Measurements from ENCODE around the gene LITAF. TPM values are rescaled to one million over a fixed set of nuclear protein-coding genes. Genes with fewer than 3 reads are reported as not detected.
A peak's percentile ranks its signal among the peaks of the same experiment; 100 is the strongest.

Gene LITAF
- total and polyA plus RNA-seq, 7 donors = 5.0 to 60.2 (median 20.7) TPM

GRCh38 chr16:11585460-11586377 is 1.0 kb downstream of the LITAF start:
- intact Hi-C loops (cut with DNase I) = loop anchor here in 1 of 2 donors (5.0 kb wide), 1 partner anchor 57 kb away; no protein-coding TSS in a partner anchor
- ATAC-seq = peak; percentile 25 to 52 (median 45)

GRCh38 chr16:11583889-11584565 is 2.7 kb downstream of the LITAF start:
- Histone ChIP-seq H3K9me3 (no peaks in the 10 kb centered on the region), H3K4me1 (peaks cover 10% of the 10 kb centered on the region), H3K4me3 (peak overlapping the region; percentile 80), H3K36me3 (ENCODE audit: insufficient read depth in 1 of 2, low read depth in 1 of 2) (no peaks in the 10 kb centered on the region), H3K27me3 (ENCODE audit: insufficient read depth in 3 of 3, low read length in 2 of 3) (peaks cover 0 to 8% (median 5%) of the 10 kb centered on the region in 3 donors), H3K27ac (peak overlapping the region; percentile 60)
- intact Hi-C loops (cut with DNase I) = no loop called here
- TF ChIP-seq, protein P1, sequence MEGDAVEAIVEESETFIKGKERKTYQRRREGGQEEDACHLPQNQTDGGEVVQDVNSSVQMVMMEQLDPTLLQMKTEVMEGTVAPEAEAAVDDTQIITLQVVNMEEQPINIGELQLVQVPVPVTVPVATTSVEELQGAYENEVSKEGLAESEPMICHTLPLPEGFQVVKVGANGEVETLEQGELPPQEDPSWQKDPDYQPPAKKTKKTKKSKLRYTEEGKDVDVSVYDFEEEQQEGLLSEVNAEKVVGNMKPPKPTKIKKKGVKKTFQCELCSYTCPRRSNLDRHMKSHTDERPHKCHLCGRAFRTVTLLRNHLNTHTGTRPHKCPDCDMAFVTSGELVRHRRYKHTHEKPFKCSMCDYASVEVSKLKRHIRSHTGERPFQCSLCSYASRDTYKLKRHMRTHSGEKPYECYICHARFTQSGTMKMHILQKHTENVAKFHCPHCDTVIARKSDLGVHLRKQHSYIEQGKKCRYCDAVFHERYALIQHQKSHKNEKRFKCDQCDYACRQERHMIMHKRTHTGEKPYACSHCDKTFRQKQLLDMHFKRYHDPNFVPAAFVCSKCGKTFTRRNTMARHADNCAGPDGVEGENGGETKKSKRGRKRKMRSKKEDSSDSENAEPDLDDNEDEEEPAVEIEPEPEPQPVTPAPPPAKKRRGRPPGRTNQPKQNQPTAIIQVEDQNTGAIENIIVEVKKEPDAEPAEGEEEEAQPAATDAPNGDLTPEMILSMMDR (IDR thresholded peaks at IDR 0.05) = no peak
- 42 to 53% (median 46%) methylated on average over 7 of the region's 7 CpGs for WGBS, 3 donors
- ATAC-seq (no peak), DNase-seq (peak in 1 of 2 donors; percentile 0)

More at GRCh38 chr16:11585460-11586377, 1.0 kb downstream of the LITAF start:
- WGBS, 3 donors = 21 to 27% (median 23%) methylated on average over 23 to 29 of the region's 29 CpGs
- Histone ChIP-seq H3K4me1 (peaks cover 10% of the 10 kb centered on the region), H3K27ac (peak overlapping the region; percentile 82), H3K4me3 (peak overlapping the region; percentile 80), H3K9me3 (no peaks in the 10 kb centered on the region), H3K27me3 (ENCODE audit: insufficient read depth in 3 of 3, low read length in 2 of 3) (peaks cover 0 to 8% (median 5%) of the 10 kb centered on the region in 3 donors), H3K36me3 (ENCODE audit: insufficient read depth in 1 of 2, low read depth in 1 of 2) (no peaks in the 10 kb centered on the region)
- DNase-seq = peak in 1 of 2 donors; percentile 53
- TF ChIP-seq, protein P1 (IDR thresholded peaks at IDR 0.05) = no peak

GRCh38 chr16:11583166-11583565 is 3.6 kb downstream of the LITAF start:
- H3K27me3 ChIP-seq (ENCODE audit: insufficient read depth in 3 of 3, low read length in 2 of 3) = peaks cover 0 to 8% (median 5%) of the 10 kb centered on the region in 3 donors
- TF ChIP-seq, protein P1 (IDR thresholded peaks at IDR 0.05) = no peak
- intact Hi-C loops (cut with DNase I) = no loop called here
- no peaks in the 10 kb centered on the region for H3K9me3 ChIP-seq
- DNase-seq (peak in 1 of 2 donors; percentile 8), ATAC-seq (no peak)
- WGBS, 3 donors = 49 to 62% (median 55%) methylated on average over 7 of the region's 7 CpGs
- peaks cover 10% of the 10 kb centered on the region for H3K4me1 ChIP-seq
- peak overlapping the region; percentile 80 for H3K4me3 ChIP-seq
- no peak overlapping the region for H3K27ac ChIP-seq
- H3K36me3 ChIP-seq (ENCODE audit: insufficient read depth in 1 of 2, low read depth in 1 of 2) = no peaks in the 10 kb centered on the region

DNA sequence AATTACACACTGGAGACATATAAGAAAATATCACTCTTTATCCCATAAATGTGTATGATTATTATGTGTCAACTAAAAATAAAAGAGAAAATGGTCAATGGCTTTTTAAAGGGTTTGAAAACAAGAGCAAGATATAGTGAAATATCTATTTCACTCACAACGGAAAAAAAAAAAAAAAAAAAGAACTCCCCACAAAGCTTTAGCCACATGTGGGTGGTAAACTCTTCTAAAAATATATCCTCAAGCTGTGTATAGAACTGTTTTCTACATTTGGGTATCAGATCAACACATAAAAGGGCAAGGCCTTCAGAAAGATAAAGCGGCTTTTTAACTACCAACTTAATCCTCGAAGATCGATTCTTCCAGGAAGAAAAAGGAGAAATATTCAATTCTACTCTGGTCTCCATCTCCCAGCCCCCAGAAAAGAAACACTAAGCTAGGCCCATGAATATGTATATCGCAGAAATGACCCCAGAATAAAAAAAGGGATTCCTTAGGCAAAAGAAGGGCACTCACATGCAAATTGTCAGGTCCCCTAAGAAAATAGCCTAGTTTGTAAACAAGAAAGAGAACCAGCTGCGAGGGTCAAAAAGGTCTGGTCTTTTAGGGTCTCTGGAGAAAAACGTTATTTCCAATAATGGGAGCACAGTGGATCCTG is 4.4 kb downstream of the LITAF start:
- Histone ChIP-seq H3K36me3 (ENCODE audit: insufficient read depth in 1 of 2, low read depth in 1 of 2) (no peaks in the 10 kb centered on the region), H3K27me3 (ENCODE audit: insufficient read depth in 3 of 3, low read length in 2 of 3) (peaks cover 0 to 5% (median 3%) of the 10 kb centered on the region in 3 donors), H3K27ac (no peak overlapping the region), H3K4me3 (no peak overlapping the region), H3K4me1 (peaks cover 13% of the 10 kb centered on the region), H3K9me3 (no peaks in the 10 kb centered on the region)
- ATAC-seq (no peak), DNase-seq (no peak)
- 75 to 81% (median 78%) methylated on average over 7 of the region's 7 CpGs for WGBS, 3 donors
- intact Hi-C loops (cut with DNase I) = no loop called here
- TF ChIP-seq, protein P1 (IDR thresholded peaks at IDR 0.05) = no peak

Measured in psoas muscle (tissue), 8 donors.